ENCODE measurements around the gene ZNF414.

The ZNF414 gene

DNA sequence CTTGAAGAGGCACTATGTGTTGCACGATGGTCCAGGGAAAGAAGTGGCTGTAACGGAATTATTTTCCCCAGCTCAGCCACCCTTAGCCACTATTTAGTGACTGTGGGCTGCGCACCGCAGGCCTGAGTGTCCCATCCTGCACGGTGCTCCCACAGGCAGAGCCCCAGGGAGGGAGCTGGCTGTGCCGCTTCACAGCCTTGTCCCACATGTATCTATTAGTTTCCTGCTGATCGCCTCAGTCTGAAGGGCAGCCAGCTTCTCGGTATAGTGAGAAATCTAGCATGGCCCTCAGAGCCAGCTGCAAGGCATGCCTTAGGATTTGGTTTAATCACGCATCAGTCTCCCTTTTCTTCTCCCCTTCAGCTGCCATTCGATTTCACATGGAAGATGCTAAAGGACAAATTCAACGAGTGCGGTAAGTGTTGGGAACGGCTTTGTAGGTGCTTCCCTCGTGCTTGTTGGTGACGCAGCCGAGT lies 27.3 kb downstream of the ZNF414 start:
- DNase-seq (ENCODE audit: insufficient read length, low spot score) = no peak
- TF ChIP-seq PAX5 (IDR thresholded peaks at IDR 0.05; ENCODE audit: insufficient read depth, low read length, severe bottlenecking) = no peak
- no peak for TF ChIP-seq SPI1 (IDR thresholded peaks at IDR 0.05; ENCODE audit: low read depth, low read length)
- TF ChIP-seq POLR2A (IDR thresholded peaks at IDR 0.05; ENCODE audit: low read depth, low read length) = peak; percentile 56; the same call in 1 of the 2 replicates
- FAIRE-seq = no peak

DNA sequence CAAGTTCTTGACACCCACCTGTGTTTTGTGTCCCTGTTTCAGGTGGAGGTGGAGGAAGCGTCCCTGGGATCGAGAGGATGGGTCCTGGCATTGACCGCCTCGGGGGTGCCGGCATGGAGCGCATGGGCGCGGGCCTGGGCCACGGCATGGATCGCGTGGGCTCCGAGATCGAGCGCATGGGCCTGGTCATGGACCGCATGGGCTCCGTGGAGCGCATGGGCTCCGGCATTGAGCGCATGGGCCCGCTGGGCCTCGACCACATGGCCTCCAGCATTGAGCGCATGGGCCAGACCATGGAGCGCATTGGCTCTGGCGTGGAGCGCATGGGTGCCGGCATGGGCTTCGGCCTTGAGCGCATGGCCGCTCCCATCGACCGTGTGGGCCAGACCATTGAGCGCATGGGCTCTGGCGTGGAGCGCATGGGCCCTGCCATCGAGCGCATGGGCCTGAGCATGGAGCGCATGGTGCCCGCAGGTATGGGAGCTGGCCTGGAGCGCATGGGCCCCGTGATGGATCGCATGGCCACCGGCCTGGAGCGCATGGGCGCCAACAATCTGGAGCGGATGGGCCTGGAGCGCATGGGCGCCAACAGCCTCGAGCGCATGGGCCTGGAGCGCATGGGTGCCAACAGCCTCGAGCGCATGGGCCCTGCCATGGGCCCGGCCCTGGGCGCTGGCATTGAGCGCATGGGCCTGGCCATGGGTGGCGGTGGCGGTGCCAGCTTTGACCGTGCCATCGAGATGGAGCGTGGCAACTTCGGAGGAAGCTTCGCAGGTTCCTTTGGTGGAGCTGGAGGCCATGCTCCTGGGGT lies 28.2 kb downstream of the ZNF414 start:
- FAIRE-seq (no peak), DNase-seq (ENCODE audit: insufficient read length, low spot score) (no peak)

DNA sequence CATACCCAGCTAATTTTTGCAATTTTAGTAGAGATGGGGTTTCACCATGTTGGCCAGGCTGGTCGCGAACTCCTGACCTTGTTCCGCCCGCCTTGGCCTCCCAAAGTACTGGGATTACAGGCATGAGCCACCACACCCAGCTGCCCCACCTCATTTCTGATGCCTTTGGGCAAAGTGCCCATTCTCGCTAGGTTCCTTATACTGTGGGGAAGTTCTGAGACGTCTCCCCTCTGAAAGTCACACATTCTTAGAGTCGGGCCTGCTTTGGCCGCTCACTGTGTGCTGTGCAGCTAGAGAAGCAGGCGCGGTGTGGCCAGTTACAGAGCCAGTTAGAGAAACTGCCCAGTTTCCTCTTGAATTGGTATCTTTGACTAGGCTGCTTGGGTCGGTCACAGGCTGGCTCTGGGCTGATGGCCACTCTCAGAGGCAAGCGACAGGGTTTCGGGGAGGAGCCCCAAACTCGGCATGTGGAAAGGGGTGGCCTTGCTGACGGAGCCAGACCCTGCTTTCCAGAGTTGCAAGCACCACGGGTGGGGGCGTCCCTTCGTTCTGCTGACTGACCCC lies 29.6 kb downstream of the ZNF414 start:
- TF ChIP-seq TAF1 (IDR thresholded peaks at IDR 0.05; ENCODE audit: low read depth, low read length) = no peak
- TF ChIP-seq PAX5 (IDR thresholded peaks at IDR 0.05; ENCODE audit: insufficient read depth, low read length, severe bottlenecking) = no peak
- TF ChIP-seq SPI1 (IDR thresholded peaks at IDR 0.05; ENCODE audit: low read depth, low read length) = no peak
- TF ChIP-seq POLR2A (IDR thresholded peaks at IDR 0.05; ENCODE audit: low read depth, low read length) = no peak
- TF ChIP-seq POU2F2 (IDR thresholded peaks at IDR 0.05; ENCODE audit: low read depth, low read length) = no peak
- no peak for TF ChIP-seq POLR2AphosphoS5 (IDR thresholded peaks at IDR 0.05; ENCODE audit: low read depth, low read length)
- DNase-seq (ENCODE audit: insufficient read length, low spot score) (no peak), FAIRE-seq (no peak)

More for the DNA sequence above, 28.2 kb downstream of the ZNF414 start:
- no peak for TF ChIP-seq TAF1 (IDR thresholded peaks at IDR 0.05; ENCODE audit: low read depth, low read length)
- TF ChIP-seq POLR2AphosphoS5 (IDR thresholded peaks at IDR 0.05; ENCODE audit: low read depth, low read length) = no peak
- no peak for TF ChIP-seq SPI1 (IDR thresholded peaks at IDR 0.05; ENCODE audit: low read depth, low read length)
- no peak for TF ChIP-seq PAX5 (IDR thresholded peaks at IDR 0.05; ENCODE audit: insufficient read depth, low read length, severe bottlenecking)
- no peak for TF ChIP-seq POLR2A (IDR thresholded peaks at IDR 0.05; ENCODE audit: low read depth, low read length)
- no peak for TF ChIP-seq POU2F2 (IDR thresholded peaks at IDR 0.05; ENCODE audit: low read depth, low read length)

DNA sequence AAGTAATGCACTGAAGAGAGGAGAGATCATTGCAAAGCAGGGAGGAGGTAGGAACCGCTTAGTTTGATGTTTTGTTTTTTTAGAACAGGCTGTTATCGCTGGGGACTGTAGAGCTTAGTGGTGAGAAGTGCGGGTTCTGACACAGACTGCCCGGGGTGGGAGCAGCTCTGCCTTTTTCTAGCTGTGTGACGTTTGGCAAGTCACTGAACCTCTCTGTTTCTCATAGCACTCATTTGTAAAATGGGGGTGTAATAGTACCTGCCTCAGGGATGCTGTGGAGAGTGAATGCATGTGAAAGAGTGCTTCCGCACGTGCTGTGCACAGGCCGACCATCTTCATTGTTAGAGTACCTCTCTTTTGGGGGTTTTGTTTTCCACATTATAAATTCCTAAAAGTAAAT lies 30.8 kb downstream of the ZNF414 start:
- FAIRE-seq (no peak), DNase-seq (ENCODE audit: insufficient read length, low spot score) (no peak)
- TF ChIP-seq SPI1 (IDR thresholded peaks at IDR 0.05; ENCODE audit: low read depth, low read length) = no peak
- no peak for TF ChIP-seq PAX5 (IDR thresholded peaks at IDR 0.05; ENCODE audit: insufficient read depth, low read length, severe bottlenecking)
- no peak for TF ChIP-seq TAF1 (IDR thresholded peaks at IDR 0.05; ENCODE audit: low read depth, low read length)
- TF ChIP-seq POLR2A (IDR thresholded peaks at IDR 0.05; ENCODE audit: low read depth, low read length) = no peak
- no peak for TF ChIP-seq POU2F2 (IDR thresholded peaks at IDR 0.05; ENCODE audit: low read depth, low read length)
- TF ChIP-seq POLR2AphosphoS5 (IDR thresholded peaks at IDR 0.05; ENCODE audit: low read depth, low read length) = no peak

DNA sequence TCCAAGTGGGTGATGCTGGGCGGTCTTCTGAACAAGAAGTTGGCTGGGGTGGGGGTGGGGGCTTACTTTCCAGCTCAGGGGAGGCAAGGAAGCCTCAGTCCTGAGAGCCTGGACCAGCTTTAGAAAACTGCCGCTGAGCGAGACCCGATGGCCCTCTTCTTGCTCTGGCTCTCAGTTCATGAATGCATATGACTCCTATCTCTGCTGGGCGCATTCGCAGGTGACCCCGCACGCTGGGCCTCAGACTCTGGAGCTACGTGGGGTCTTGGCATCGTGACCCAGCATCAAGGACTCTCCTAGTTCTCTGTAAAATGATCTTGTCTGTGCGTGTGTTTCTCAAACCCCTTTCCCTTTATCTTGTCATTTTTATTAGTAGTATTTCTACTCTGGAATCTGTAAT lies 31.3 kb downstream of the ZNF414 start:
- no peak for TF ChIP-seq SPI1 (IDR thresholded peaks at IDR 0.05; ENCODE audit: low read depth, low read length)
- no peak for TF ChIP-seq POU2F2 (IDR thresholded peaks at IDR 0.05; ENCODE audit: low read depth, low read length)
- TF ChIP-seq POLR2A (IDR thresholded peaks at IDR 0.05; ENCODE audit: low read depth, low read length) = no peak
- TF ChIP-seq PAX5 (IDR thresholded peaks at IDR 0.05; ENCODE audit: insufficient read depth, low read length, severe bottlenecking) = no peak
- TF ChIP-seq TAF1 (IDR thresholded peaks at IDR 0.05; ENCODE audit: low read depth, low read length) = no peak
- TF ChIP-seq POLR2AphosphoS5 (IDR thresholded peaks at IDR 0.05; ENCODE audit: low read depth, low read length) = no peak
- no peak for FAIRE-seq

DNA sequence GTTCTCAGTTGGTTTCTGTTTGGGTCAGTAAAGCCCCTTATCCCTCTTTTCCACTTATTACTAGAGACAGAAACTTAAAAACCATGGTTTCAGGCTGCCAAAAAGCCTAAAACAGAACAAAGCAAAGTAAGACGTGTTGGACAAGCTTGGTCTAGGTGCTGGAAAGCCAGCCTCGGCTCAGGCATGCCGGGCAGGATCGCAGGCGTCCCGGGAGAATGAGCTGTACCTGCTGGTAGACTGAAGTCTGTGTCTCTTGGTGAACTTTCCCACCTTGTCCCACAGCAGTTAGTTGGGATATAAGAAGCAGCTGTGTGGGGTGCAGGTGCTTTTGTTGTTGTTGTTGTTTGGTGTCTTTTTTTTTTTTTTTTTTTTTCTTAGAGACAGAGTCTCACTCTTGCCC lies 32.4 kb downstream of the ZNF414 start:
- DNase-seq (ENCODE audit: insufficient read length, low spot score) (no peak), FAIRE-seq (no peak)
- TF ChIP-seq PAX5 (IDR thresholded peaks at IDR 0.05; ENCODE audit: insufficient read depth, low read length, severe bottlenecking) (no peak), TAF1 (IDR thresholded peaks at IDR 0.05; ENCODE audit: low read depth, low read length) (no peak)

More for the DNA sequence above, 31.3 kb downstream of the ZNF414 start:
- no peak for DNase-seq (ENCODE audit: insufficient read length, low spot score)

DNA sequence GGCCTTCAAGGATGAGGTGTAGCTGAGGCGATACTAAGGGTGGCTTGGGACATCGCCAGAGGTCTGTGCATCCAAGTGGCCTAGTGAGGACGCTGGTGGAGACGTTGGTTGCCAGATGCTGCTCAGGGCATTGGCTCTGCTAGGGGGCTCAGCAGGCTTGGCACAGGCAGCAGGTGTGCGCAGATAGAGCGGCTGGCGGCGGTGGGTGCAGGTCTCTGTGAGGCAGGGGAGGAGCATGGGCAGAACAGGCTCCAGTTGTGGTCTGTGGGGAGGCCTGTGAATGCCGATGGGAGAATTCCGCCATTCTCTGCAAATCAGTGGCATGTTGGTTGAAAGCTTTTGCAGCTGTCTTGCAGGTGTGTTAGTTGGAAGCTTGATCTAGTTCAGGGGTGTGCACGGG lies 32.8 kb downstream of the ZNF414 start:
- FAIRE-seq (no peak), DNase-seq (ENCODE audit: insufficient read length, low spot score) (no peak)

DNA sequence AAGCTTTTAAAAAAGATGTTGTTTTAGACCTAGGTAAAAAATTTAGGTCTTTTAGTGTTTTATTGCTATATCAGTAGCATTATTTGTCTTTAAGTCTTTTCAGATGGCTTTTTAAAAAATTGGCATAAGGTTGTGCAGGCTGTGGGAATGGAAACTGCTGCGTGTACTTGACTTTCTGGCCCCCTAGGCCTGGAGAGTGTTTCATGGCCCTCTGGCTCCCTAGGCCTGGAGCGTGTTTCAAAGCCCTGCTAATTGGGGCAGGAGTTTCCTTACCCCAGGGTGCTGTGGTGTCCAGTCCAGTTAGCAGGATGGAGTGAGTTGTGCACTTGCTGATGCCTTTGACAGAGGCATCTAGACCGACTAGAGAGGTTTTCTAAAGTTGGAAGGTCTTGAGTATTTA lies 35.4 kb downstream of the ZNF414 start:
- DNase-seq (ENCODE audit: insufficient read length, low spot score) (no peak), FAIRE-seq (no peak)
- TF ChIP-seq TAF1 (IDR thresholded peaks at IDR 0.05; ENCODE audit: low read depth, low read length) = no peak
- no peak for TF ChIP-seq POLR2AphosphoS5 (IDR thresholded peaks at IDR 0.05; ENCODE audit: low read depth, low read length)
- TF ChIP-seq POLR2A (IDR thresholded peaks at IDR 0.05; ENCODE audit: low read depth, low read length) = no peak
- no peak for TF ChIP-seq SPI1 (IDR thresholded peaks at IDR 0.05; ENCODE audit: low read depth, low read length)
- TF ChIP-seq POU2F2 (IDR thresholded peaks at IDR 0.05; ENCODE audit: low read depth, low read length) = no peak
- TF ChIP-seq PAX5 (IDR thresholded peaks at IDR 0.05; ENCODE audit: insufficient read depth, low read length, severe bottlenecking) = no peak

More for the DNA sequence above, 32.8 kb downstream of the ZNF414 start:
- TF ChIP-seq SPI1 (IDR thresholded peaks at IDR 0.05; ENCODE audit: low read depth, low read length) = no peak
- TF ChIP-seq POU2F2 (IDR thresholded peaks at IDR 0.05; ENCODE audit: low read depth, low read length) = no peak
- no peak for TF ChIP-seq POLR2AphosphoS5 (IDR thresholded peaks at IDR 0.05; ENCODE audit: low read depth, low read length)
- TF ChIP-seq PAX5 (IDR thresholded peaks at IDR 0.05; ENCODE audit: insufficient read depth, low read length, severe bottlenecking) = no peak
- no peak for TF ChIP-seq TAF1 (IDR thresholded peaks at IDR 0.05; ENCODE audit: low read depth, low read length)
- no peak for TF ChIP-seq POLR2A (IDR thresholded peaks at IDR 0.05; ENCODE audit: low read depth, low read length)

DNA sequence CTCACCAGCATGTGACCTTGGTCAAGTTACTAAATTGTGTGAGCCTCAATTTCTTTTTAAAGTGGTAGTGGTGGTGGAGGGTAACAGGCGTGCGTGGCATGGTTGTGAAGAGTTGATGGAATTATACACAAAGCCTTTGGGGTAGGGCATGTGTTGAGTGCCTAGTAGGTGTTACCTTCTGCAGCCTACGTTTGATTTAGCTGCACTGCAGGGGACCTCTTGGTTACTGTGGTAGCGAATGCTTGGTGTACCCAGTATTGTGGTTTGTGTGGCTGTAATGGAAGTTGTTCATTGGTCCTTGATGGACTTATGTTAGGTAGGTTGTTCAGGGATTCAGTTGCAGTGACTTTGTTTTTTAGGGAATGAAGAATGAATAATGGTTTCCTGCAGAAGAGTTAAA lies 36.1 kb downstream of the ZNF414 start:
- no peak for TF ChIP-seq POU2F2 (IDR thresholded peaks at IDR 0.05; ENCODE audit: low read depth, low read length)
- peak; percentile 21; the same call in 1 of the 2 replicates for TF ChIP-seq POLR2AphosphoS5 (IDR thresholded peaks at IDR 0.05; ENCODE audit: low read depth, low read length)
- no peak for TF ChIP-seq PAX5 (IDR thresholded peaks at IDR 0.05; ENCODE audit: insufficient read depth, low read length, severe bottlenecking)
- FAIRE-seq = no peak
- DNase-seq (ENCODE audit: insufficient read length, low spot score) = no peak

DNA sequence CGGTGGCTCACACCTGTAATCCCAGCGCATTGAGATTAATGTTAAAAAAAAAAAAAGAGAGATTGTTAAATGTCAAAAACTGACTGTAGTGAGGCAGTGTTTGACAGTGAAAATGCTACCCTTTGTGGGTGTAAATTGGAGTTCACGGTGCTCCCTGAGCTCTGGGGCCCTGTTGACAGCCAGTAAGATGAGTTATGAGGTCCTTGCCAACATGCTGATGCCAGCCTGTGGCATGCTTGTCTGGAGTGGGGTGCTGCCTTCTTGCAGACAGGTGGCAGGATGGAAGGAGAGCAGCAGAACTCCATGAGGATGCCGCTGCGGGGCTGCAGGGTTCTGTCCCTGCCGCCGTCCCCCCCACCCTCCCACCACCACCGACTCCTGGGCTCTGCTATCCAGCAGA lies 37.4 kb downstream of the ZNF414 start:
- TF ChIP-seq POLR2AphosphoS5 (IDR thresholded peaks at IDR 0.05; ENCODE audit: low read depth, low read length) (no peak), POU2F2 (IDR thresholded peaks at IDR 0.05; ENCODE audit: low read depth, low read length) (no peak), PAX5 (IDR thresholded peaks at IDR 0.05; ENCODE audit: insufficient read depth, low read length, severe bottlenecking) (no peak), POLR2A (IDR thresholded peaks at IDR 0.05; ENCODE audit: low read depth, low read length) (no peak), TAF1 (IDR thresholded peaks at IDR 0.05; ENCODE audit: low read depth, low read length) (no peak)
- FAIRE-seq (no peak), DNase-seq (ENCODE audit: insufficient read length, low spot score) (no peak)

Data from GM12891 (cell line).